Kidney (tissue), 14 donors: ENCODE results near the gene ATOH1. TPM values are rescaled to one million over a fixed set of nuclear protein-coding genes. Genes with fewer than 3 reads are reported as not detected.

Source experiments
- DNase-seq, 5 donors: peaks; one replicate each; pipeline ENCODE4 v3.0.0-alpha.2; 2013 to 2020
- FAIRE-seq: peaks from 2 replicates; lab custom pipeline; 2012; peaks lifted over from hg19 to GRCh38; lab: Jason Lieb, UNC
- H3K27ac ChIP-seq, 2 donors: one replicate each; pipeline ENCODE4 v1.7.0; 2013; ENCODE audit warnings: low read depth in 2 of 2, low read length in 2 of 2, inconsistent platforms in 1 of 2
- H3K27me3 ChIP-seq: one replicate; pipeline ENCODE4 v1.7.1; 2013; ENCODE audit warnings: low read length, inconsistent platforms; ENCODE audit not compliant: control insufficient read depth, insufficient read depth
- H3K36me3 ChIP-seq, 3 donors: one replicate each; pipeline versions ENCODE4 v1.7.0 to v1.7.1; 2013; ENCODE audit warnings: low read length in 3 of 3, control low read depth in 1 of 3, inconsistent platforms in 1 of 3; ENCODE audit not compliant: insufficient read depth in 3 of 3, control insufficient read depth in 2 of 3
- H3K4me1 ChIP-seq, 3 donors: one replicate each; pipeline versions ENCODE4 v1.7.0 to v1.7.1; 2013; ENCODE audit warnings: low read length in 3 of 3, inconsistent platforms in 1 of 3, low read depth in 1 of 3; ENCODE audit not compliant: control insufficient read depth in 2 of 3, insufficient read depth in 2 of 3
- H3K4me3 ChIP-seq, 3 donors: one replicate each; pipeline versions ENCODE4 v1.7.0 to v1.8.1; 2013; ENCODE audit warnings: low read length in 3 of 3, control low read depth in 1 of 3, inconsistent platforms in 1 of 3
- H3K9ac ChIP-seq, 3 donors: one replicate each; pipeline versions ENCODE4 v1.7.0 to v1.7.1; 2013; ENCODE audit warnings: low read length in 3 of 3, control low read depth in 1 of 3, inconsistent platforms in 1 of 3
- H3K9me3 ChIP-seq, 3 donors: one replicate each; pipeline versions ENCODE4 v1.7.0 to v1.7.1; 2013; ENCODE audit warnings: low read length in 3 of 3, control low read depth in 1 of 3, inconsistent platforms in 1 of 3; ENCODE audit not compliant: control insufficient read depth in 2 of 3, insufficient read depth in 1 of 3
- CTCF ChIP-seq: IDR thresholded peaks from 3 replicates; pipeline ENCODE4 v1.5.1; 2012; ENCODE audit warnings: mild to moderate bottlenecking, moderate library complexity, borderline replicate concordance; ENCODE audit not compliant: insufficient read depth; ENCODE audit errors: extremely low read depth
- intact Hi-C: fragments of 100-400 bp; cut with DNase I; formaldehyde crosslinking; loops from one replicate; pipeline ENCODE4 v1.11.1; 2022
- polyA plus RNA-seq: library from polyadenylated mRNA; stranded (reverse); fragments of 350-450 nt; fragmentation: Illumina TruSeq; extraction: RNeasy Lipid Tissue Mini Kit (QIAGEN cat#74804); gene quantifications from one replicate; pipeline ENCODE4 v1.2.3, GENCODE V29; 2014; ENCODE audit warnings: low read depth, low replicate concordance; ENCODE audit not compliant: insufficient read depth
- total RNA-seq: library from RNA; stranded (reverse); fragmentation: NEBNext Ultra II Directional; extraction: Animal tissue kit (Norgen Biotek cat#: 25700); gene quantifications from one replicate; pipeline ENCODE4 v1.2.1, GENCODE V29; 2021
- donor health status: control.
- donor health status: control.
- donor health status: control.
- donor health status: control.
- donor health status: control.
- donor health status: DM: yes; HTN: yes; CAD: no.
- donor health status: Normal renal cell carcinoma (clear cell type).

ATOH1 gene
- total and polyA plus RNA-seq, 2 donors from 2014 or later = not detected

GRCh38 chr4:93843772-93844171 lies 15.2 kb downstream of the ATOH1 start:
- no peak for FAIRE-seq
- TF ChIP-seq CTCF = no peak

GRCh38 chr4:93852680-93853079 lies 24.1 kb downstream of the ATOH1 start:
- H3K4me3 ChIP-seq = no peak overlapping the region
- H3K9ac ChIP-seq = no peak overlapping the region
- H3K9me3 ChIP-seq = no peaks in the 10 kb centered on the region
- no peaks in the 10 kb centered on the region for H3K36me3 ChIP-seq
- DNase-seq (no peak), FAIRE-seq (no peak)
- no peaks in the 10 kb centered on the region for H3K27me3 ChIP-seq
- intact Hi-C loops = no loop called here
- no peak overlapping the region for H3K27ac ChIP-seq
- TF ChIP-seq CTCF = no peak
- H3K4me1 ChIP-seq = no peaks in the 10 kb centered on the region

More at GRCh38 chr4:93843772-93844171, 15.2 kb downstream of the ATOH1 start:
- Histone ChIP-seq H3K9me3 (no peaks in the 10 kb centered on the region), H3K27me3 (no peaks in the 10 kb centered on the region), H3K36me3 (no peaks in the 10 kb centered on the region), H3K27ac (no peak overlapping the region), H3K4me1 (no peaks in the 10 kb centered on the region), H3K9ac (no peak overlapping the region), H3K4me3 (no peak overlapping the region)
- intact Hi-C loops = no loop called here
- DNase-seq = no peak

- Histone ChIP-seq H3K27me3 (no peaks in the 10 kb centered on the region), H3K36me3 (no peaks in the 10 kb centered on the region), H3K4me3 (no peak overlapping the region), H3K27ac (no peak overlapping the region), H3K4me1 (no peaks in the 10 kb centered on the region), H3K9ac (no peak overlapping the region), H3K9me3 (no peaks in the 10 kb centered on the region)
- intact Hi-C loops = no loop called here
- no peak for DNase-seq
- no peak for TF ChIP-seq CTCF
- no peak for FAIRE-seq
These were observed 27.4 kb downstream of the ATOH1 start for GRCh38 chr4:93855926-93856325.

- Histone ChIP-seq H3K36me3 (no peaks in the 10 kb centered on the region), H3K27ac (no peak overlapping the region), H3K4me1 (no peaks in the 10 kb centered on the region), H3K27me3 (no peaks in the 10 kb centered on the region), H3K9me3 (no peaks in the 10 kb centered on the region), H3K9ac (no peak overlapping the region), H3K4me3 (no peak overlapping the region)
- no peak for FAIRE-seq
- no peak for TF ChIP-seq CTCF
- intact Hi-C loops = no loop called here
- DNase-seq = no peak
These were observed 37.1 kb downstream of the ATOH1 start for GRCh38 chr4:93865650-93866049.
